AG10803 (cell line): Measurements from ENCODE around the gene FKBP2.
A peak's percentile ranks its signal among the peaks of the same experiment; 100 is the strongest.

Source experiments
- DNase-seq: peaks from one replicate; pipeline ENCODE4 v3.0.0; 2010; ENCODE audit warnings: low read depth
- H3K4me3 ChIP-seq: 2 replicates; pipeline ENCODE4 v1.5.1; 2011; ENCODE audit warnings: mild to moderate bottlenecking, low read length, control low read depth
- CTCF ChIP-seq: conservative IDR thresholded peaks from 2 replicates; pipeline ENCODE4 v1.5.1; 2011; ENCODE audit warnings: mild to moderate bottlenecking, low read length, control low read depth, inconsistent platforms

FKBP2 gene

DNA sequence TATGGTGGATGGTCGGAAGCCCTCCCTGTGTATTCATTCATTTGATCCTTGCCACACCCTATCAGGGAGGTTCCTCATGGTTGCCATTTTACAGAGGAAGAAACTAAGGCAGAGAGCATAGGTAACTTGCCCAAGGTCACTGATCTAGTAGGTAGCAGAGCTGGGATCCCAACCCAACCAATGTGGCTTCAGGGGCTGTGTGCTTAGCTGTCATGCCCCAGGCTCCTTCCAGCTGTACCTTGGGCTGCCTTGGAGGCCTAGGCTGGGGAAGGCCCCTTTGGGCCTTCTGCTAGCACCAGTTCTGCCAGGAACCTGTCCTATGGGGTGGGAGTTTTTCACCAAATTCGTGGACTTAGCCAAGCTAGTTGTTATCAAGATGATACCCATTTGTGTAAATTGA lies 34.9 kb downstream of the FKBP2 start:
- no peak for DNase-seq
- no peak for TF ChIP-seq CTCF
- no peak overlapping the region for H3K4me3 ChIP-seq

GRCh38 chr11:64276653-64277431 lies 35.9 kb downstream of the FKBP2 start:
- peak; percentile 80 for DNase-seq
- TF ChIP-seq CTCF: no peak

DNA sequence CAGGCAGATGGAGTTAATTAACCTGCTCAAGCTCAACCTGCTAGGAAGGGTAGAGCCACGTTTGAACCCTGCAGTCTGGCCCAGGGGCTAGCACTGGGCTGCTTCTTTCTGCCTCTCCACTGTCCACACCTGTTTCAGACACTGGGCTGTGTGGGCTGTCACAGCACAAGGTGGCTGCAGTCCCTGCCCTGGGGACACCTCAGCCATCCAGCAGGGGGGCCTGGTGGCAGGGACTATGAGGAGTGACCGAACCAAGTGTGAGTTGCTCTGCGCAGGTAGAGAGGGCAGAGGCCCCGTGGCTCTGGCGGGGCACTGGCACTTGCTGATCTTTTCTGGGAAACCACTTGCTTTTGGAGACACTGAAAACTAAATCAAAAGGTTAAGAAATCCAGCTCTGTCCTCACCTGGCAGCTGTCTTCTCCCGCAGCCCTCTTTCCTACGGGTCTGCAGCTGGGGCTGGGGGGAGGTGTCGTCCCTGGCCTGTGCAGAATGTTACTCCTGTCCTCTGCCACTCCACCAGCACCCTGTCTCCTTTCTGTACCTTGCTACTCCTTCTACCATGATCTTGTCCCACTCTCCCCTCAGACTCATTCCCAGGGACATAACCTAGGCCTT lies 37.8 kb downstream of the FKBP2 start:
- H3K4me3 ChIP-seq: no peak overlapping the region
- no peak for DNase-seq
- TF ChIP-seq CTCF: no peak

More at GRCh38 chr11:64276653-64277431, 35.9 kb downstream of the FKBP2 start:
- no peak overlapping the region for H3K4me3 ChIP-seq

DNA sequence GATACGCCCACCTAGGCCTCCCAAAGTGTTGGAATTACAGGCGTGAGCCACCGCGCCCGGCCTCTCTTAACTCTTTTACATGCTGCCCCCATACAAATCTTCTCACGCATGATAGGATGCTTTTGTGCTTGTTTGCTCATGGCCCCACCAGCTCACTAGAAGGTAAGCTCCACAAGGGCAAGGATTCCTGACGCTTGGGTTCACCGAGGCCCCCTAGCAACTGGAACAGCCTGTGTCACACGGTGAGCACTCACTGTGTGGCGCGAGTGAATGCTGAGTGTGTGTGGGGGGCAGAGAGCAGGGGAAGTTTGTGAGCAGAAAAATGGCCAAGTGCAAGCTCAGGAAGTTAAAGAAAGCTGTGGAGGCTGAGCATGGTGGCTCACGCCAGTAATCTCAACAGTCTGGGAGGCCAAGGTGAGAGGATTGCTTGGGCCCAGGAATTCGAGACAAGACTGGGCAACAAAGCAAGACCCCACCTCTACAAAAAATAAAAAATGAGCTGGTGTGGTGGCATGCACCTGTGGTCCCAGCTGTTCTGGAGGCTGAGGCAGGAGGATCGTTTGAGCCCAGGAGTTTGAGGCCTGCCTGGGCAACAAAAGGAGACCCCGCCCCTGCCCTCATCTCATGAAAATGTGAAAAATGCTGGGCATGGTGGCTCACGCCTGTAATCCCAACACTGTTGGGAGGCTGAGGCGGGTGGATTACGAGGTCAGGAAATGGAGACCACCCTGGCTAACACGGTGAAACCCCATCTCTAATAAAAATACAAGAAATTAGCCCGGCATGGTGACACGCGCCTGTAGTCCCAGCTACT lies 41.3 kb downstream of the FKBP2 start:
- no peak for DNase-seq
- TF ChIP-seq CTCF: no peak
- no peak overlapping the region for H3K4me3 ChIP-seq

GRCh38 chr11:64283092-64283491 lies 42.2 kb downstream of the FKBP2 start:
- DNase-seq: no peak
- peak overlapping the region; percentile 89 for H3K4me3 ChIP-seq
- TF ChIP-seq CTCF: no peak

GRCh38 chr11:64284048-64284961 lies 43.4 kb downstream of the FKBP2 start, which contains the start of gene BAD:
TSS of gene BAD (minus strand) at chr11:64284665. CDS start at chr11:64284368, 297 bp downstream.
- peak within 1 kb of the TSS; percentile 89 for H3K4me3 ChIP-seq
- peak; percentile 88 for DNase-seq
- TF ChIP-seq CTCF: no peak
